ENCODE data around the gene PXDC1. TPM values are rescaled to one million over a fixed set of nuclear protein-coding genes. Genes with fewer than 3 reads are reported as not detected.
"Not testable (repeated sequence)": the region's sequence is repeated elsewhere in the genome, so short reads cannot be mapped to it uniquely, and the experiment has no call there.

The PXDC1 gene
- total RNA-seq, 6 donors from 2014 or later: 51.6 to 118 (median 95.3) TPM

- Histone ChIP-seq H3K4me1 (peaks cover 0 to 8% (median 0%) of the 10 kb centered on the region in 4 donors), H3K9me3 (no peaks in the 10 kb centered on the region), H3K27me3 (no peaks in the 10 kb centered on the region), H3K27ac (no peak overlapping the region), H3K36me3 (no peaks in the 10 kb centered on the region), H3K4me3 (no peak overlapping the region)
- DNase-seq: no peak
- TF ChIP-seq POLR2A (IDR thresholded peaks at IDR 0.05): no peak
- TF ChIP-seq, protein P1, sequence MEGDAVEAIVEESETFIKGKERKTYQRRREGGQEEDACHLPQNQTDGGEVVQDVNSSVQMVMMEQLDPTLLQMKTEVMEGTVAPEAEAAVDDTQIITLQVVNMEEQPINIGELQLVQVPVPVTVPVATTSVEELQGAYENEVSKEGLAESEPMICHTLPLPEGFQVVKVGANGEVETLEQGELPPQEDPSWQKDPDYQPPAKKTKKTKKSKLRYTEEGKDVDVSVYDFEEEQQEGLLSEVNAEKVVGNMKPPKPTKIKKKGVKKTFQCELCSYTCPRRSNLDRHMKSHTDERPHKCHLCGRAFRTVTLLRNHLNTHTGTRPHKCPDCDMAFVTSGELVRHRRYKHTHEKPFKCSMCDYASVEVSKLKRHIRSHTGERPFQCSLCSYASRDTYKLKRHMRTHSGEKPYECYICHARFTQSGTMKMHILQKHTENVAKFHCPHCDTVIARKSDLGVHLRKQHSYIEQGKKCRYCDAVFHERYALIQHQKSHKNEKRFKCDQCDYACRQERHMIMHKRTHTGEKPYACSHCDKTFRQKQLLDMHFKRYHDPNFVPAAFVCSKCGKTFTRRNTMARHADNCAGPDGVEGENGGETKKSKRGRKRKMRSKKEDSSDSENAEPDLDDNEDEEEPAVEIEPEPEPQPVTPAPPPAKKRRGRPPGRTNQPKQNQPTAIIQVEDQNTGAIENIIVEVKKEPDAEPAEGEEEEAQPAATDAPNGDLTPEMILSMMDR (IDR thresholded peaks at IDR 0.05): no peak
- TF ChIP-seq EP300 (IDR thresholded peaks at IDR 0.05): no peak
- TF ChIP-seq POLR2AphosphoS5 (IDR thresholded peaks at IDR 0.05): no peak
- no peak for ATAC-seq (ENCODE audit: low FRiP score in 2 of 2)
- WGBS, 2 donors: 82 to 86% methylated on average over 6 of the region's 6 CpGs
These were observed 11.3 kb upstream of the PXDC1 start for GRCh38 chr6:3762852-3763251.

DNA sequence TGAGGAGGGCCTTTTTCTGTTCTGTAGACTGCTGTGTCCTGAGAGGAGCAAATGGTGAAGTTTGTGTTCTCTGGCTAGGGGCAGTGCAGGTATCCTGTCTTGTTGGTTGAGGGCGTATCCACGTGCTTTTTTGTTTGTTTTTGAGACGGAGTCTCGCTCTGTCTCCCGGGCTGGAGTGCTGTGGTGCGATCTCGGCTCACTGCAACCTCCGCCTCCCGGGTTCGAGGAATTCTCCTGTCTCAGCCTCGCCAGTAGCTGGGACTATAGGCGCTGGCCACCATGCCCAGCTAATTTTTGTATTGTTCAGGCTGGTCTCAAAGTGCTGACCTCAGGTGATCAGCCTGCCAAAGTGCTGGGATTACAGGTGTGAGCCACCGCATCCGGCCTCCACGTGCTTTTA, 10.8 kb upstream of the PXDC1 start:
- DNase-seq: no peak
- whole genome bisulfite sequencing, 2 donors: 91 to 95% methylated on average over 15 of the region's 15 CpGs
- TF ChIP-seq POLR2A (IDR thresholded peaks at IDR 0.05) (no peak), POLR2AphosphoS5 (IDR thresholded peaks at IDR 0.05) (no peak), EP300 (IDR thresholded peaks at IDR 0.05) (no peak)
- TF ChIP-seq, protein P1 (IDR thresholded peaks at IDR 0.05): no peak
- Histone ChIP-seq H3K27ac (no peak overlapping the region), H3K9me3 (no peaks in the 10 kb centered on the region), H3K27me3 (no peaks in the 10 kb centered on the region), H3K4me1 (peaks cover 0 to 3% (median 0%) of the 10 kb centered on the region in 4 donors), H3K4me3 (no peak overlapping the region), H3K36me3 (no peaks in the 10 kb centered on the region)
- no peak for ATAC-seq (ENCODE audit: low FRiP score in 2 of 2)

DNA sequence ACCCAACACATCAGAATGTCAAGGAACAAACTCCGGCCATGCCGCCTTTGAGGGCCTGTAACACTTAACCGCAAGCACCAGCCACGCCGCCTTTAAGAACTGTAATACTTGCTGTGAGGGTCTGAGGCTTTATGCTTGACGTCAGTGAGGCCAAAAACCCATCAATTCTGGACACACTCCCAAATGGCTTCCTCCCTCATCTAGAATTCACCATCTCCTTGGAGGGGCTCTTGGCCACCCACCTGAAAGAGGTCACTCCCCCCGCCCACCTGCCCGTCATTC, 10.4 kb upstream of the PXDC1 start:
- TF ChIP-seq, protein P1 (IDR thresholded peaks at IDR 0.05): no peak
- no peak for TF ChIP-seq POLR2A (IDR thresholded peaks at IDR 0.05)
- Histone ChIP-seq H3K9me3 (no peaks in the 10 kb centered on the region), H3K27ac (no peak overlapping the region), H3K27me3 (no peaks in the 10 kb centered on the region), H3K4me1 (no peaks in the 10 kb centered on the region), H3K4me3 (no peak overlapping the region), H3K36me3 (no peaks in the 10 kb centered on the region)
- ATAC-seq (ENCODE audit: low FRiP score in 2 of 2) (no peak), DNase-seq (no peak)
- WGBS, 2 donors: 92 to 97% methylated on average over 8 of the region's 8 CpGs

DNA sequence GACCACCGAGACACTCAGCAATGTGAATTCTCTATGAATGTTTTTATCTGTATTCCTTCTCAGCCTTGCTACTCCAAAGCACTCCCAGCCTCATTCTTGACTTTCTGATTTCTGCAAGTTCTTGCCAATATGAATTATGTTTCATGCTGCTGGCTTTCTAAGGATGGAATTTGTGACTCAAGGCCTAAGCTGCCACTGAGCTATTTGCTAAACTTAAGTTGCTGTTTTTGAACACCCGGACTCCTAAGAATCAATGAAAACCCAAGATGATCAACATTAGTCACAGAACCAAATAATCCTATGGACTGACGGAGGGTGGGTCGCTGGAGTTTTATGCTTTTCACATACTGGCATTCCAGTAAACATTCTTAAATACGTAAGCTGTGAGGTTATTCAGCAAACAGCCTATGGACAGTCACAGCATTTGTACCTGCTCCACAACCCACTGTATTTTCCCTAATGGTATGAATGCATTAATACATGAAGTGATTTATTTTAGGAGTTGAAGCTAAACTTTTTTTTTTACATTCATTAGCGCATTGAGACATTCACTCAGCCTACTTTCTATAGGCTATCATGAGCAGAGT, 8.2 kb upstream of the PXDC1 start:
- TF ChIP-seq POLR2A (IDR thresholded peaks at IDR 0.05) (no peak), EP300 (IDR thresholded peaks at IDR 0.05) (no peak), POLR2AphosphoS5 (IDR thresholded peaks at IDR 0.05) (no peak)
- TF ChIP-seq, protein P1 (IDR thresholded peaks at IDR 0.05): no peak
- Histone ChIP-seq H3K36me3 (no peaks in the 10 kb centered on the region), H3K4me1 (no peaks in the 10 kb centered on the region), H3K4me3 (no peak overlapping the region), H3K27me3 (no peaks in the 10 kb centered on the region), H3K27ac (no peak overlapping the region), H3K9me3 (no peaks in the 10 kb centered on the region)
- no peak for DNase-seq
- ATAC-seq (ENCODE audit: low FRiP score in 2 of 2): no peak
- 72 to 84% methylated on average over 6 of the region's 6 CpGs for WGBS, 2 donors

DNA sequence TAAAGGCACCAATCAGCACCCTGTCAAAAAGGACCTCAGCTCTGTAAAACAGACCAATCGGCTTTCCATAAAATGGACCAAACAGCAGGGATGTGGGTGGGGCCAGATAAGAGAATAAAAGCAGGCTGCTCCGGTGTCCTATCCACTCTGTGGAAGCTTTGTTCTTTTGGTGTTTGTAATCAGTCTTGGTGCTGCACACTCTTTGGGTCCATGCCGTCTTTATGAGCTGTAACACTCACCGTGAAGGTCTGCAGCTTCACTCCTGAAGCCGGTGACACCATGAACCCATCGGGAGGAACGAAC, 7.3 kb upstream of the PXDC1 start:
- WGBS, 2 donors: 67 to 68% methylated on average over 7 of the region's 7 CpGs
- Histone ChIP-seq H3K4me3 (no peak overlapping the region), H3K4me1 (no peaks in the 10 kb centered on the region), H3K27me3 (no peaks in the 10 kb centered on the region), H3K27ac (no peak overlapping the region), H3K36me3 (no peaks in the 10 kb centered on the region), H3K9me3 (no peaks in the 10 kb centered on the region)
- no peak for DNase-seq
- TF ChIP-seq POLR2A (IDR thresholded peaks at IDR 0.05) (no peak), POLR2AphosphoS5 (IDR thresholded peaks at IDR 0.05) (no peak), EP300 (IDR thresholded peaks at IDR 0.05) (no peak)
- TF ChIP-seq, protein P1 (IDR thresholded peaks at IDR 0.05): no peak
- no peak for ATAC-seq (ENCODE audit: low FRiP score in 2 of 2)

DNA sequence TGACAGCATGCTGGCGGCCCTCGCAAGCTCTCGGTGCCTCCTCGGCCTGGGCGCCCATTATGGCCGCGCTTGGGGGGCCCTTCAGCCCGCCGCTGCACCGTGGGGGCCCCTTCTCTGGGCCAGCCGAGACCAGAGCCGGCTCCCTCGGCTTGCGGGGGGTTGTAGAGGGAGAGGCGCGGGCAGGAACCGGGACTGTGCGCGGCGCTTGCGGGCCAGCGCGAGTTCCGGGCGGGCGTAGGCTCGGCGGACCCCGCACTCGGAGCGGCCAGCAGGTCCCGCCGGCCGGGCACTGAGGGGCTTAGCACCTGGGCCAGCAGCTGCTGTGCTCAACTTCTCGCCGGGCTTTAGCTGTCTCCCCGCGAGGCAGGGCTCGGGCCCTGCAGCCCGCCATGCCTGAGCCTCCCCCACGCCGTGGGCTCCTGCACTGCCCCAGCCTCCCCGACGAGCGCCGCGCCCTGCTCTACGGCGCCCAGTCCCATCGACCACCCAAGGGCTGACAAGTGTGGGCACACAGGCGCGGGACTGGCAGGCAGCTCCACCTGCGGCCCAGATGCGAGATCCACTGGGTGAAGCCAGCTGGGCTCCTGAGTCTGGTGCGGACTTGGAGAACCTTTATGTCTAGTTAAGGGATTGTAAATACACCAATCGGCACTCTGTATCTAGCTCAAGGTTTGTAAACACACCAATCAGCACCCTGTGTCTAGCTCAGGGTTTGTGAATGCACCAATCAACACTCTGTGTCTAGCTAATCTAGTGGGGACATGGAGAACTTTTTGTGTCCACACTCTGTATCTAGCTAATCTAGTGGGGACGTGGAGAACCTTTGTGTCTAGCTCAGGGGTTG, 6.7 kb upstream of the PXDC1 start:
- WGBS, 2 donors: 94 to 98% methylated on average over 38 to 49 of the region's 57 CpGs

More for the DNA sequence above, 6.7 kb upstream of the PXDC1 start:
- not testable (repeated sequence) for H3K4me3 ChIP-seq; H3K9me3 ChIP-seq; H3K4me1 ChIP-seq; H3K27me3 ChIP-seq; ATAC-seq (ENCODE audit: low FRiP score in 2 of 2); H3K27ac ChIP-seq; H3K36me3 ChIP-seq
- DNase-seq: peak in 1 of 2 donors; percentile 76
